Ureter (tissue), 1 donor: ENCODE measurements around the gene MAP3K13. TPM values are rescaled to one million over a fixed set of nuclear protein-coding genes. Genes with fewer than 3 reads are reported as not detected.

Source experiments
- DNase-seq: peaks from one replicate; pipeline ENCODE4 v3.0.0-alpha.2; 2020; ENCODE audit warnings: low spot score
- total RNA-seq: library from RNA; stranded (reverse); gene quantifications from one replicate; pipeline ENCODE4 v1.2.4, GENCODE V29; 2023
- donor health status: DM: yes; HTN: yes; CAD: no.

The MAP3K13 gene
- total RNA-seq, 1 donor from 2014 or later = 44.2 TPM

DNA sequence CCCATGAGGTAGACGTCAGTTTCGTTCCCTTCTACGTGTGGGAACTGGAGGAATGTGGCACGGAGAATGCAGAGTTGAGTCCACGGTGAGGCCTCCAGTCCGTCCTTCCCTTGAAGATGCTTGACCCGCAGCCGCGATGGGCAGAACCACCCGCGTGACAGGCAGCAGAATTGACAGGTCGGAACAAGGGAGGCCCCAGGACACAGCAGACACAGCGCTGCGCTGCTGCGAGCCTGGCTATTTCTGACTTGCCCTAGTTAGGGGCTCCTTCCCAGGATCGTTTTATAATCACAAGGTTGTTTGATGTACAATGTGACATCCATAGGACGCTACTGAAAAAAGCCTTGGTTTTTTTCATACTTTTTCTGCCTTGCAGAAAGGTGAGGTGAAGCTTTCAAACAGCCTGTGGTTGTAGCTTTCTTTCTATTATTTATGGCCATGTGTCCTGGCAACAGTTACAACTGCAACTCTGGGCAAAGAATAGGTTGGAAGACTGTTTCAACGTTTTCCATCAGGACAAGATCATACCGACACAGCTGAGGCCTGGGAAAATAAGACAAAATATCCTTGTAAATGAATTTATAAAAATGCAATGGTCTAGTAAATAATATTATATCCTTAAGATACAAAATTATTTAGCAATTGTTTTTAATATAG, 145.5 kb downstream of the MAP3K13 start:
- DNase-seq = no peak

DNA sequence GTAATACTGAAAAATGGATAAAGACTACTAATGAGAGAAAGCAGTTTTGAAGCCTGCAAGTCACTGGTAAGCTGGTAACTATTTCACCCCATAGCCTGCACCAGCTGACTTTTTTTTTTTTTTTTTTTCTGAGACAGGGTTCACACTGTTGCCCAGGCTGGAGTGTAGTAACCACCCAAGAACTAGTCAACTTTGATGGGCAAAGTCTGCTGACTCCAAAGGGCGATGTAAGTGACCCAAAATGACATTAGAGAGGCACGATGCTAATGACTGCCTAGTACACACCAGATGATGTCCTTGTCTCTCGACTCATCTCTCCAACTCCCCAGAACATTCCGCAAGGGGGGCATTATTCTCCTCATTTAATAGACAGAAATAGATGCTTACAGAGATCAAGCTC, 148.8 kb downstream of the MAP3K13 start:
- no peak for DNase-seq

DNA sequence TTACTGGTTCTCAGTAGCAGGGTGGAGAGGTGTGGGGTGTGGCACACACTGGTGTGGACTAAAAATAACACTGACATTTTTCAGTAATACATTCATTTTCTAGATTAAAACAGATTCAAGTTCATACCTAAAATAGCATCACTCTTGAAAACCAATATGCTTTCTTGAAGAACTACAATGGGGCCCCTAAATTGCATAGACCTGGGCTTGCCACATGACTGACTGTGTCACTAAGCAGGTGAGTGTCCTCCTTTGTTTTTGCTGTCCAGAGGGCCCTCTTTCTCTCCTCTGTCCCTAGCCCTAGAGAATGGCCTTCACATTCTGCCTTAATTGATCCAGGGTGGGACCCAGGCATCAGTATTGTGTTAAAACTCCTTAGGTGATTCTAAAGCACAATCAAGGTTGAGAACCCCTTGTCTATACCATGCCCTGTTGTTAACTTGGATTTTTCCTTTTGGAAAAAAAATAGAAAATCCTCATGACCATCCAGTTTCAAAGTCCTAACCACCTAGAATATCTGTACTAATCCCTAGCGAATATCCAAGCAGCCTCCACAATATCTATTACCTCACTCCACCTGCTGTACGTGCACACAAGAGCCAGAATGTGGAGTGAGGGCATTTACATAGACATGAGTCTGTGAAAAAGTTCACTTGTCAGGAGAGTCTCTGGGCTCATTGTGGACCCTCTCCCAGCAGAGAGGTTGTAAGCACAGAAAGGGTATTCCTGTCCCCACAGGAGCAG, 154.6 kb downstream of the MAP3K13 start:
- DNase-seq = no peak

GRCh38 chr3:185519021-185519420, 156.1 kb downstream of the MAP3K13 start:
- no peak for DNase-seq

GRCh38 chr3:185521349-185522138, 158.6 kb downstream of the MAP3K13 start:
- DNase-seq = no peak

GRCh38 chr3:185526349-185526951, 163.5 kb downstream of the MAP3K13 start:
- DNase-seq = no peak

GRCh38 chr3:185527364-185527763, 164.4 kb downstream of the MAP3K13 start:
- DNase-seq = no peak

GRCh38 chr3:185528532-185528931, 165.6 kb downstream of the MAP3K13 start:
- DNase-seq = no peak

- no peak for DNase-seq
Observed at GRCh38 chr3:185530856-185531255, 167.9 kb downstream of the MAP3K13 start.

DNA sequence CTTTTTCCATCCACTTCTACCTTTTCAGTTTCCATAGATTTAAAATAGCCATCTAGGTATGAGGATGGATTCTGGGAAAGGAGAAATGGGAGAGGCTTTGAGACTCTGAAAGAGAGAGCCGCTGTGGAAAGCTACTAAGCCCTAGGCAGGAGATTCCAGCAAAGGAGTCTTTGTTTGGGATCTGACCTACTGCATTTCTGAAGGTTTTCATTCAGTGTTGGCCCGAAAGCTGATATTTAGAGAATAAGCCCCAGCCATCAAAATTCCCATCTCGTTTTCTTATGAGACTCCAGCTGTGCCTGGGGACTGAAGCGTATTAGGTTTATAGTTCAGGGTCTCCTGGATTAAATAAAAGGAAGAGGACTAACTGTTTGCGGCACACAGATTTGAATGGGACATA, 170.0 kb downstream of the MAP3K13 start:
- DNase-seq = no peak

DNA sequence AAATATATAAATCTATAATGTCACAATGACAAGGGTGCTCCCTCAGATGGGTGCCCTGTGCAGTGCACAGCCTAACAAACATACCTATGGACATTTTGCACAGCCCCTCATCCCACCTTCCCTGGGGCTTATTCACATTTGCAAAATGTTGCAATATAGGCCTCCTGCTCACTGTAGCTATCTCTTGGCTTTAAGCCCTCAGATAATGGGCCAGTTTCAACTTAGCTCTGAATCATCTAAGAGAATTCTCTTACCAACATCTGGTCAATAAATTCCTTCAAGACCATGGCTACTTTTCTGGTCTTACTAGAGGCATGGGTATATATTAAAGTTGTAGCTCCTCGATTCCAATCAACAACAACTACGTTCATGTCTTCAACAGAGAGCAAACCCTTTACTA, 171.6 kb downstream of the MAP3K13 start:
- no peak for DNase-seq

GRCh38 chr3:185537369-185537970, 174.5 kb downstream of the MAP3K13 start:
- peak; percentile 80 for DNase-seq

Other genes with a start within 250 kb of the MAP3K13 start
- gene C3orf70, start 210.1 kb upstream of the MAP3K13 start, total RNA-seq = 19.0 TPM
- gene EHHADH, start 109.1 kb upstream of the MAP3K13 start, total RNA-seq = 22.7 TPM
- gene TMEM41A, start 135.9 kb downstream of the MAP3K13 start, total RNA-seq = 31.9 TPM
- 16.7 TPM for gene LIPH, start 189.5 kb downstream of the MAP3K13 start, total RNA-seq
- 51.8 TPM for gene SENP2, start 223.2 kb downstream of the MAP3K13 start, total RNA-seq